T-helper 1 cell (primary cell): Measurements from ENCODE around the gene AOPEP.
"Not testable (repeated sequence)": the region's sequence is repeated elsewhere in the genome, so short reads cannot be mapped to it uniquely, and the experiment has no call there.

Source experiments
- DNase-seq, 5 donors: peaks; one replicate each; pipeline ENCODE4 v3.0.0-alpha.2; 2012 to 2020

The AOPEP gene

GRCh38 chr9:94937214-94937903 is 210.9 kb downstream of the AOPEP start:
- DNase-seq: no peak

GRCh38 chr9:94938384-94938783 is 211.9 kb downstream of the AOPEP start:
- DNase-seq: no peak

- DNase-seq: not testable (repeated sequence)
Measured at GRCh38 chr9:94940296-94940695, 213.8 kb downstream of the AOPEP start.

DNA sequence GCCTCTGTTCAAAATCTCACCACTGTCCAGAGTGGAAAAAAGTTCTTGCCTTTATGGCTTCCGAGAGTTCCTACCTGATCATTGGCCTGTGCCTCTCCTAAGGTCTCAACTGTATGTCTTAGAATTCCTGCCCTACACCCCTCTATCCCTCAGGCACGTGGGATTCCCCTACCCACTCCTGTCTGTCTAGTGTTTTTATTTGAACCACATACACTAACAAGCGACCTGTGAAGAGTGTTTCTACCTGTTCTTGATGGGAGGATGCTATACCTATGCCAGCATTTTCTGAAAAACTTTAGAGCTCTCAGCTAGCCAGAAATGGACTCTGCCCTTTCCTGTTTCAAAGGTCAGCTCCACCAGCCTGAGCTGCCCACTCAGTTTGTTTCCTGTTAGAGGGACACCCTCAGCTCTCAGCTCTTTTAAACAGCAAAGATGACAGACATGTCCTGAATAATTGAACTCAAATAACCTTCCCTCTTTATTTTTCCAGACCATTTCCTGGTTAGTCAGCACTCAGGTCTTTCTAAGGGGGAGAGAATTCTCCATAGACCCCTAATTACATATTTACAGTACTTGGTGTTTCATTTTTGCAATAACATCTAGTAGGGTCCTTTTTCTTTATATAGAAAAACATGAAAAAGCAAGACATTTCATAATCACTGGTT is 214.8 kb downstream of the AOPEP start:
- DNase-seq: no peak

GRCh38 chr9:94944626-94945025 is 218.1 kb downstream of the AOPEP start:
- DNase-seq: no peak

- DNase-seq: no peak
Measured at GRCh38 chr9:94945197-94946144, 219.0 kb downstream of the AOPEP start.

DNA sequence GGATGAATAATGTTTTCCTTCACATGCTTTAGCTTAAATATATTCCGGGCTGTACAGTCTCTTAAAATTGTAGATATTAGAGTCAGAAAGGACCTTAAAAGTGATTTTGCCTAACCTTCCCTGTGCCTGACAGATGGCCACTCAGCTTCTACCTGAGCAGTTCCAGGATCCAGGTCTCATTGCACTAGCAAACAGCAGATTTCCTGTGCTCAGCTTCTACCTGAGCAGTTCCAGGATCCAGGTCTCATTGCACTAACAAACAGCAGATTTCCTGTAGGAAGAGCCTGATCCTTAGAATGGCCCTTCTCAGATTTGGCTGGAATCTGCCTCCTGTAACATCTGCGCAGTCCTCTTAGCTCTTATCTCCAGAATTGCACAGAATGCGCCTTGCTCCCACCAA is 219.8 kb downstream of the AOPEP start:
- no peak for DNase-seq

DNA sequence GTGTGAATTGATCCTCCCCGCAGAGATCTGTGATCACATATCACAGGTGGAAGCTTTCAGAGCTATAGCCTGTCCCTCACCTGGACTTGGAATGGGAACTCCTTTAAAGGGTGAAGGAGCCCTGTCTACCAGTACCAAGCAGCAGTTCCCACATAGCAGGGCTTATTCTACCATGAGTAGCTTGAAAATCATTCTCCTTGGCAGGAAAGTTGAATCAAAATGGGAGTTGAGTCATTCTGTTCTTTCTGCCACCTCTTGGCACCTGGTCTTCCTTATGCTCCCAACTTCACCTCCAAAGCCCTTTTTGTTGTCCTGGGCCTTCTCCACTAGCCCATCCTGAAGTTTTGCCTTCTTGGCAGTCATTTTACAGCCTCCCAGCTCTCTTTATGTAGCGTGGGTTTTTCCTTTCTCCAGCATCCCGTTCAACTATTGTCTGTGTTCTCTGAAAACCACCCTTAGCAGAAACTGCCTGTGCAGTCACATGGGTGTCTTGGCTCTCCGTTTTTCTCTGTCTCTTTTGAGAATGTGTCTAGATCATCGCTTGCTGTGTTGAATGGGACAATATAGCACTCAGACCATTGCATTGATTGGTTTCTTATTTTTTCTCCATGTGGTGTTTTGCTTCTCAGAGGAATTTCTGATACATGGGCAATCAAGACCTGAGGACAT is 222.2 kb downstream of the AOPEP start:
- DNase-seq: no peak

DNA sequence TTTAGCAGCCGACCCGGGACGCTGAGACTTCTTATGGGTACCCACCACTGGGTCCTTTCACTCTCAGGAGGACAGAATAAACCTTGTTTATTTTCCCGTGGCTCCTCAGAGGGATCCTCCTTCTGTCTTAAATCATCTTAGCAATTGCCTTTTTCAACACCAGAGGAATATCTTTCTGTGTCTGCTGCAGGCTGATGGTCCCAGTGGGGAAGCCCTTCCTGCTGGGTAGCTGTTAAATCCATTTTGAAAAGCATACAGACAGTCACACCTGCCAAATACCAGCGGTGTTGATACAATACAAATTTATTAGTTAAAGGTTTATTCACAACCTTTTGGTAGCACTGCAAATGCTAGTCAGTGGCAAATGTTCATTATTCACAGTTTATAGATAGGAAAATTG is 222.9 kb downstream of the AOPEP start:
- DNase-seq: no peak

- DNase-seq: no peak
Measured at GRCh38 chr9:94950040-94950578, 223.6 kb downstream of the AOPEP start.

DNA sequence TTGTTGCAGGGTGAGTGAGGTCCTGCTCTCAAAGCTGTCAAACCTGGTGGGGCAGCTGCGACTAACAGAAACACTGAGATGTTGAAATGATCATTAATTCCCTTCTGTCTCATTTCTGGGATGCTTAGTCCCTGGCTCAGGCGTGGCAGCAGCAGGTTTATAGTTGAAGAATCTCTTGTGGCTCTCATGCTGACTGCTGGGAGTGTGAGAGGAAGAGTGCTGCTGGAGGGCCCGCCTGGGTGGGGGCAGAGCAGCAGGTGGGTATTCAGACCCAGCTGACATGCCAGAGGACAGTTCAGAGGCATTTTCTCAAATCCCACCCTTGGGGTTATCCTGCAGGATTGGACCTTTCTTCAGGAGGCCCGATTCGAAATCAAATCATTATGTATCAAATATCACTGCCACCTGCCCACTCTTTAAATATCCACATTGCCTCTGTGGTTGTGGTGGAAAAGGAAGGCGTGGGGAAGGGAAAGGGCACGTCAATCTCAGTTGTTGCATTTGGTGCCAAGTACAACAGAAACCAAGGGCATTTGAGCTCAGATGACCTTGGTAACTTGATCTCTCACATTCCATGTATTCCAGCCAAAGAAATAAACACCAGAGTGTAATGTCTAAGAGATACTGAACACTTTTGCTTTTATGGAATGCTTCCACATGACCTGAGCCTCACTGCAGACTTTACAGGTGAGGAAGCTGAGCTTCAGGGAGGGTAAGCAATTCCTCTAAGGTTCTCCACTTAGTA is 224.3 kb downstream of the AOPEP start:
- no peak for DNase-seq

DNA sequence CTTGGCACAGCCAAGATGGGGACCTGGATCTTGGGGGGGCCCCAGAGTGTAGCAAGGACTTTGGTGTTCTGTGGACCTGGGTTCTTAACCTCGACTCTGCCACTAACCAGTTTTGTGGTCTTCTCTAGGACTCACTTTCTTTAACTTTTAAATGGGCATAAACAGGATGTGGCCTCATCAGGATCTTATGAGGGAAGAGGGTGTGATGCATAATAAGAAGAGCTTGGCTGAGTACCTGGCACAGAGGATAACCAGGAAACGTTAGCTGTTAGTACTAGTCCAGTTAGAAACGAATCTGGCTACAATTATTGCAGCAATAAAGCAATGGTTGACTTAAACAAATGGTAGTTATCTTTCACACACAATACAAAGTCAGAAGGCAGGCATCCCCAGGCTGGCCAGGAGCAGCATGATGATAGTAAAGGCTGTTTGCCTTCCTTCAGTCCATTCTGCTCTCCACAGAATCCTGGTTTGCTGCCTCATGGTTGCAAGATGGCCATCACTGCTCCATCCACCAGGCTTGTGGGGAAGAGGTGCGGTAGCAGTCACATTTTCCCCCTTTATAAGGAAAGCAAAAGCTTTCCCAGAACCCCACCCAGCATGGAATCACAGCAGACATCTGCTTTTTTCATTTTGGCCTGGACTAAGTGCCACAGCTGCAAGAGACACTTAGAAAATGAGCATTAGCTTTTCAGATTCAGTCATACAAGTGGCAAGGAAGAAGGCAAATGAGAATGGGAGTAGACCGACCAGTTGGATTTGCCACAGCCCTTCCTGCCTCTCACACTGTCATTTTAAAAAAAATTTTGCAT is 225.0 kb downstream of the AOPEP start:
- DNase-seq: peak in 1 of 5 donors; percentile 58

- DNase-seq: peak in 1 of 5 donors; percentile 79
Measured at GRCh38 chr9:94952565-94953373, 226.3 kb downstream of the AOPEP start.

GRCh38 chr9:94956731-94957130 is 230.2 kb downstream of the AOPEP start:
- DNase-seq: no peak

GRCh38 chr9:94960964-94961363 is 234.5 kb downstream of the AOPEP start:
- no peak for DNase-seq

GRCh38 chr9:94961870-94962269 is 235.4 kb downstream of the AOPEP start:
- DNase-seq: no peak

DNA sequence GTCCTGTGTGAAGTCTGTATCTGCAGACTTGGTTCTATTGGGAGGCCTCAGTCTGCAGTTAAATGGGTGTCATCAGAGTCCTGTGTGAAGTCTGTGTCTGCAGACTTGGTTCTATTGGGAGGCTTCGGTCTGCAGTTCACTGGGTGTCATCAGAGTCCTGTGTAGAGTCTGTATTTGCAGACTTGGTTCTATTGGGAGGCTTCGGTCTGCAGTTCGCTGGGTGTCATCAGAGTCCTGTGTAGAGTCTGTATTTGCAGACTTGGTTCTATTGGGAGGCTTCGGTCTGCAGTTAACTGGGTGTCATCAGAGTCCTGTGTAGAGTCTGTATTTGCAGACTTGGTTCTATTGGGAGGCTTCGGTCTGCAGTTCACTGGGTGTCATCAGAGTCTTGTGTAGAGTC is 239.1 kb downstream of the AOPEP start:
- DNase-seq: not testable (repeated sequence)

DNA sequence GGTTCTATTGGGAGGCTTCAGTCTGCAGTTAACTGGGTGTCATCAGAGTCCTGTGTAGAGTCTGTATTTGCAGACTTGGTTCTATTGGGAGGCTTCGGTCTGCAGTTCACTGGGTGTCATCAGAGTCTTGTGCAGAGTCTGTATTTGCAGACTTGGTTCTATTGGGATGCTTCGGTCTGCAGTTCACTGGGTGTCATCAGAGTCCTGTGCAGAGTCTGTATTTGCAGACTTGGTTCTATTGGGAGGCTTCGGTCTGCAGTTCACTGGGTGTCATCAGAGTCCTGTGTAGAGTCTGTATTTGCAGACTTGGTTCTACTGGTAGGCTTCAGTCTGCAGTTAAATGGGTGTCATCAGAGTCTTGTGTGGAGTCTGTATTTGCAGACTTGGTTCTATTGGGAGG is 239.5 kb downstream of the AOPEP start:
- DNase-seq: not testable (repeated sequence)

GRCh38 chr9:94967482-94967881 is 241.0 kb downstream of the AOPEP start:
- DNase-seq: no peak
